Measurements from ENCODE around the gene SCYL3.

GRCh38 chr1:169924063-169924462 lies 30.4 kb upstream of the SCYL3 start:
- TF ChIP-seq CTCF (IDR thresholded peaks at IDR 0.05) (no peak), POLR2A (IDR thresholded peaks at IDR 0.05) (no peak)
